Small intestine (tissue), 7 donors: Measurements from ENCODE around the gene STIMATE. TPM values are rescaled to one million over a fixed set of nuclear protein-coding genes. Genes with fewer than 3 reads are reported as not detected.

Source experiments
- DNase-seq, 2 donors: peaks; one replicate each; pipeline versions ENCODE4 v3.0.0 to v3.0.0-alpha.2; 2013
- FAIRE-seq: peaks from 2 replicates; lab custom pipeline; 2012; peaks lifted over from hg19 to GRCh38; lab: Jason Lieb, UNC
- H3K27ac ChIP-seq, 3 donors: one replicate each; pipeline ENCODE4 v1.5.1; 2013; ENCODE audit warnings: low read length in 2 of 3, mild to moderate bottlenecking in 2 of 3, control low read depth in 1 of 3, inconsistent platforms in 1 of 3, low read depth in 1 of 3, moderate library complexity in 1 of 3
- H3K27me3 ChIP-seq, 3 donors: one replicate each; pipeline ENCODE4 v1.6.1; 2013; ENCODE audit warnings: low read length in 3 of 3, inconsistent platforms in 1 of 3; ENCODE audit not compliant: control insufficient read depth in 3 of 3, insufficient read depth in 3 of 3
- H3K36me3 ChIP-seq, 3 donors: one replicate each; pipeline ENCODE4 v1.6.1; 2013; ENCODE audit warnings: low read length in 3 of 3, inconsistent platforms in 1 of 3, low read depth in 1 of 3, mild to moderate bottlenecking in 1 of 3, moderate library complexity in 1 of 3; ENCODE audit not compliant: control insufficient read depth in 3 of 3, insufficient read depth in 2 of 3
- H3K4me1 ChIP-seq, 3 donors: one replicate each; pipeline ENCODE4 v1.6.1; 2013; ENCODE audit warnings: low read length in 2 of 3, inconsistent platforms in 1 of 3, low read depth in 1 of 3, mild to moderate bottlenecking in 1 of 3, moderate library complexity in 1 of 3; ENCODE audit not compliant: control insufficient read depth in 3 of 3, insufficient read depth in 2 of 3
- H3K4me3 ChIP-seq, 3 donors: one replicate each; pipeline ENCODE4 v1.5.1; 2013; ENCODE audit warnings: low read length in 3 of 3, control low read depth in 1 of 3, inconsistent platforms in 1 of 3, low read depth in 1 of 3, mild to moderate bottlenecking in 1 of 3, moderate library complexity in 1 of 3
- H3K9me3 ChIP-seq, 2 donors: one replicate each; pipeline ENCODE4 v1.6.1; 2013; ENCODE audit warnings: low read depth in 1 of 2, low read length in 1 of 2; ENCODE audit not compliant: control insufficient read depth in 2 of 2, insufficient read depth in 1 of 2
- WGBS, 3 donors: extraction: QIAGEN DNeasy Blood & Tissue Kit; methylation state at CpG; one replicate each; pipeline ENCODE4 v1.1.7; 2013; 5-methylcytosine and 5-hydroxymethylcytosine counted together
- polyA plus RNA-seq, 4 donors: library from polyadenylated mRNA; stranded (reverse) in 3 of 4; unstranded in 1 of 4; fragments of 200-250 nt in 3 of 4; fragments of 120-200 nt in 1 of 4; gene quantifications; one replicate each; pipeline versions ENCODE4 v1.2.1 to v1.2.3, GENCODE V29; 2013
- donor health status: healthy with polysubstance abuse.
- donor health status: control.
- donor health status: control.
- donor health status: Bipolar disorder and iron deficiency.
- donor health status: healthy.

STIMATE gene
- polyA plus RNA-seq, 4 donors, result 2.7 to 6.8 (median 4.3) TPM; not detected in 1

DNA sequence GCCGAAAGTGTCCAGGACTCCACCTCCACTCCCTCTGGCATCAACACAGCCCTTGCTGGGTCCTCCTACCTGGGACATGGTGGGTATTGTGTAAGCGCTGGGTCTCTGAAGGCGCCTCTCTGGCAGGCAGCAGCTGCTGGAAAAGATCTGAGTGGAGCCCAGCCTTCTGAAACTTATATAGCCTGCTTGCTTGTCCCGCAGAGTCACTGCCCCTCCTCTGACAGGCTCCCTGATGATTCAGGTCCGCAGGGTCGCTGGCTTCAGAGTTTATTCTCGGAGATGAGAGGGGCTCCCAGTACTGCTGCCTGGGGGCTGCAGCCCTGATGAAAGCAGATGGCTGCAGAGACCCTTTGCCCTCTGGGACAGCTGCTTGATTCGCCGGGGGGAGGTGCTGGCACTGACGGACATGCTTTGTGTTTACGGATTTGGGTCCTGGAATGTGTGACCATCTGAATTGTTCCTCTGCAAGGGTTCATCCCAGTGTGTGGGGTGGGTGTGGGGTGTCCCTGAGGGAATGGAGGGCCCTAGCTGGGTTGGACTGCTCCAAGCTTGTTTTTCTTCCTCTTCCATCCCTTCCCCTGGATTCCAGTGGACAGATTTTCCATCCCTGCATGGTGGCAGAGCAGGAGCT is 62.4 kb downstream of the STIMATE start, which contains the start of gene MUSTN1:
Gene MUSTN1 (minus strand): TSS at position 149 of the 631 bp plus-strand sequence. CDS start 71 bp downstream, at position 78.
- FAIRE-seq, result no peak
- no peak within 1 kb of the TSS for H3K4me3 ChIP-seq
- 60 to 87% (median 80%) methylated on average over 11 of the region's 11 CpGs for WGBS, 3 donors
- no peaks in the 10 kb centered on the region for H3K4me1 ChIP-seq
- no peaks in the 10 kb centered on the region for H3K9me3 ChIP-seq
- H3K36me3 ChIP-seq, result peaks cover 0 to 25% (median 0%) of the 10 kb centered on the region in 3 donors
- no peaks in the 10 kb centered on the region for H3K27me3 ChIP-seq
- DNase-seq, result no peak
- no peak within 1 kb of the TSS for H3K27ac ChIP-seq

DNA sequence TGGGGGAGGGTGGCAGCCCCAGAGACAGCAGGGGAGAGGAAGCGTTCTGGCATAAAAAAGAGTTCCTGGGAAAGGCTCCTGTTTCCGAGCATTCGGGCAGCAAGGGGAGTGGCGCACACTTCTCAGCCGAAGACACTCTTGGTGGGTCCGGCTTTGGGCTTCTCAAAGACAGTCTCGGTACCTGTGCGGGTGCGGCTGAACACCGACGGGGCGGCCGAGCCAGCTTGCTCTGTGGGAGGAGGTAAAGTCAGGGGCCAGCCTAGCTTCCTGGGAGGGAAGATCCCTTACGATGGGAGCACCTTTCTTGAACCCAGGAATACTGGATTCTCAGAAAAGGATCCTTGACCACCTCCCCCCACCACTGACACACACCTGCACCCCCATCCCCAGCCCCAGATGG is 64.1 kb downstream of the STIMATE start:
- DNase-seq (no peak), FAIRE-seq (no peak)
- peaks cover 0 to 14% (median 0%) of the 10 kb centered on the region in 3 donors for H3K36me3 ChIP-seq
- H3K27ac ChIP-seq, result no peak overlapping the region
- H3K4me3 ChIP-seq, result no peak overlapping the region
- WGBS, 3 donors, result 93 to 98% (median 95%) methylated on average over 14 of the region's 14 CpGs
- no peaks in the 10 kb centered on the region for H3K4me1 ChIP-seq
- no peaks in the 10 kb centered on the region for H3K9me3 ChIP-seq
- H3K27me3 ChIP-seq, result no peaks in the 10 kb centered on the region

DNA sequence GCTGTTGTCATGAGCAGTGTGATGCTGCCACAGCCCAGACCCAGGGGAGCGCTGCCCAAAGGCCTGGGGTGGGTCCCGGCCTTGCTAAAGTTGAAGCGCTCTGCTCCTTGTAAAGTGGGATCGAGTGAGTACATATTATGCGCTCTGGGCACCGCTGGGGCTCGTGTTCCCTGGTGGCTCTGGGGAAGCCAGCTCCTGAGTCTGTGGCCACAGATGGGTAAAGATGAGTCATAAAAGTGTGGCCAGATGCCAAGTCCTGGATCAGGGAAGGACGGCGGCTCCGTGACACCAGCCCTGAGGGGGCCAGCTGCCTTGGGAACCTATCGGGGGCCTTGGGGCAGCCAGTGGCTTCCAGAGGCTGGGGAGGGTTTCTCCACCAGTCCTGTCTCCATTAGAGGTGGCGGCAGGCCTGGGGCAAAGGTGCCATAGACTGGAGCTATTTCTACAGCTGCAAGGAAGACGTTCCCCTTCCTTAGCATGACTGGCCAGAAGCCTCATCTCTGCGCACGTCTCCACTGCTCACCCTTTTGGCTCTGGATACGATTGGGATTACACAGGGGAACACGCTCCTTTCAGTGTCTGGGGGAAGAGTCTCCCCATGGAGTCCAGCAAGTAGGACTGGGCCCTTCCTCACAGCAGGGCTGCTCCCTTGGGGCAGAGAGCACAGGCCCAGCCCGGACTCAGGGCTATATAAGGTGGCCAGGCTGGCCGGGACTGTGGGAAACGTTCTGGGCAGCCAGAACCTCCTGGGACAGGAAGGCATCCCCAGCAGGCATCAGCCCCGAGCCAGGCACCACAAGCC is 65.6 kb downstream of the STIMATE start:
- peaks cover 0 to 14% (median 0%) of the 10 kb centered on the region in 3 donors for H3K36me3 ChIP-seq
- no peaks in the 10 kb centered on the region for H3K27me3 ChIP-seq
- H3K4me3 ChIP-seq, result no peak overlapping the region
- no peak for FAIRE-seq
- peak; percentile 18 to 66 for DNase-seq
- H3K9me3 ChIP-seq, result no peaks in the 10 kb centered on the region
- H3K27ac ChIP-seq, result no peak overlapping the region
- 32 to 53% (median 46%) methylated on average over 21 of the region's 21 CpGs for WGBS, 3 donors
- no peaks in the 10 kb centered on the region for H3K4me1 ChIP-seq

DNA sequence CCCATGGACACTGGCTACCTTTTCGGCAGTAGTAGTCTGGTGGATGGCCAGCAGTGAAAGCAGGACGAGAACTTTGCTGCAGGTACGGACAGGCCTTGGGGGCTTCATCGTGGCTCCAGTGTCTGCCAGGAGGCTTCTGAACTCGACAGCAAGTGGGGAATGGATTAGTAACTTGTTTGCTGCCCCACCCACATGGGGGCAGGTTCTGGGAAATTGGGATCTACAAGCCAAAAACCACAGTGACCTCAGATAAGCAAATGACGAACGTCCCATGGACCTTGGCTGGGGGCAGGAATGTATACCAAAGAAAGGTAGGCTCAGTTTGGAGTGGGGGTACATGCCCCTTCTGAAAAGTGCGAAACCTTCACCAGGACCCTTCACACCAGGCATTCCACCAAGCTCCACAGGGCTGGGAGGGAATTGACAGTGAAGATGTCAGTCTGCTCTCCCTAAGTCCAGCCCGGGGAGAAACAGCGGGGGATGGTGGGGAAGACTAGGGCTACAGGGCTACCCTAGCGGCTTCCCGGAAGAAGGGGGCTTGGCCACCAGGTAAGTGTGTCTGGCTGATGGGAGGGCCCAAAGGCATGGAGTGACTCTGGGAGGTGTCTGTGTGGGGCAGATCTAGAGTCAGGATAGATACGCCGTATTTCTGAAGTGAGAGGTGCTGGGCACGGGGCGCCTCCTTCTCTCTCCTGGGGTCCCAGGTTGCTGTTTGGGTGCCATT is 66.7 kb downstream of the STIMATE start, which contains the start of gene ITIH4:
Gene ITIH4 (minus strand): TSS at position 138 of the 724 bp plus-strand sequence. CDS start 30 bp downstream, at position 108.
- Histone ChIP-seq H3K36me3 (peaks cover 0 to 12% (median 0%) of the 10 kb centered on the region in 3 donors), H3K27me3 (no peaks in the 10 kb centered on the region), H3K27ac (no peak within 1 kb of the TSS), H3K4me3 (no peak within 1 kb of the TSS), H3K4me1 (no peaks in the 10 kb centered on the region), H3K9me3 (no peaks in the 10 kb centered on the region)
- FAIRE-seq, result no peak
- WGBS, 3 donors, result 79 to 84% (median 80%) methylated on average over 16 of the region's 16 CpGs
- no peak for DNase-seq

DNA sequence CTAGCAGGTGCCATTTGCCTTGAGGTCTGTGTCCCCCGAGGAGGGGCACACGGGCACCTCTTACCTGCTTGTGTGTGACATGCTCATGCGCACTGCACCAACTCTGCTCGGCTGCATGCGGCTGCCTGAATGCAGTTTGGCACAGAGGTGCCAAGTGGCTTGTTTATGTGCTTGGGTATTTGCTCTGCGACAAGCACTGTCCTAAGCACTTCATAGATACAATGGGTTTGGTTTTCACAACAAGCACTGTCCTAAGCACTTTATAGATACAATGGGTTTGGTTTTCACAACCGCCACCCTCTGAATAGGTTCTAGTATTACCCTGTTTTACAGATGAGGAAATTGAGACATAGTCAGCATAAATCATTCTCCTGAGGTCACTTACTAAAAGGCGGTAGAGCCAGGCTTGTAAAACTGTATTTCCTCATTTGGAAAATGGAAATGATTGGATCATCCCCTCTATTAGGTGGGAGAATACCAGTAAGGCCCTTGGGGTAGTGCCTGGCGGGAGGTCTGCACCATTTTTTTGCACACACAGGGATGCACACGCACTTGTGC is 67.4 kb downstream of the STIMATE start:
- Histone ChIP-seq H3K4me1 (no peaks in the 10 kb centered on the region), H3K27ac (no peak overlapping the region), H3K9me3 (no peaks in the 10 kb centered on the region), H3K36me3 (peaks cover 0 to 10% (median 0%) of the 10 kb centered on the region in 3 donors), H3K4me3 (no peak overlapping the region), H3K27me3 (no peaks in the 10 kb centered on the region)
- WGBS, 3 donors, result 92 to 94% (median 93%) methylated on average over 10 of the region's 10 CpGs
- no peak for DNase-seq
- FAIRE-seq, result no peak

DNA sequence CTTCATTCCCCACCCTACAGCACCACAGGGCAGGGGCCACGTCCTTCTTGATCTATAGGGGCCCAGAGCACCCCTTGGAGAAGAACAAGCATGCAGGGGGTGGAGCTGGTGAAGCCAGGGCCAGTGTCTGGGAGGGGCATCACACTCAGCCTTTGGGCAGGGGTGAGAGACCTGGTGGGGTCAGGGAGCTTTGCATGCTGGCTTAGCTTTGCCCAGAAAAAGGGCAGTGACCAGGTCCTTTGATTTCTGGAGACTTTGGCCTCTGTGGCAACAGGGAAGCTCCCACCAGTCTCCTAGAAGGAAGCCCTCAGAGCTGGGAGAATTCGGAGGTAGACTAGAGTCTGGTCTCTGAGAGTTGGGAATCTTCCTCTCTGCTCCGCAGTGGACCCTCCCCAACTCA is 67.9 kb downstream of the STIMATE start:
- Histone ChIP-seq H3K9me3 (no peaks in the 10 kb centered on the region), H3K27ac (no peak overlapping the region), H3K27me3 (no peaks in the 10 kb centered on the region), H3K4me3 (no peak overlapping the region), H3K4me1 (no peaks in the 10 kb centered on the region), H3K36me3 (peaks cover 0 to 7% (median 0%) of the 10 kb centered on the region in 3 donors)
- FAIRE-seq (no peak), DNase-seq (no peak)
- 88 to 92% (median 91%) methylated on average over 3 of the region's 3 CpGs for WGBS, 3 donors

DNA sequence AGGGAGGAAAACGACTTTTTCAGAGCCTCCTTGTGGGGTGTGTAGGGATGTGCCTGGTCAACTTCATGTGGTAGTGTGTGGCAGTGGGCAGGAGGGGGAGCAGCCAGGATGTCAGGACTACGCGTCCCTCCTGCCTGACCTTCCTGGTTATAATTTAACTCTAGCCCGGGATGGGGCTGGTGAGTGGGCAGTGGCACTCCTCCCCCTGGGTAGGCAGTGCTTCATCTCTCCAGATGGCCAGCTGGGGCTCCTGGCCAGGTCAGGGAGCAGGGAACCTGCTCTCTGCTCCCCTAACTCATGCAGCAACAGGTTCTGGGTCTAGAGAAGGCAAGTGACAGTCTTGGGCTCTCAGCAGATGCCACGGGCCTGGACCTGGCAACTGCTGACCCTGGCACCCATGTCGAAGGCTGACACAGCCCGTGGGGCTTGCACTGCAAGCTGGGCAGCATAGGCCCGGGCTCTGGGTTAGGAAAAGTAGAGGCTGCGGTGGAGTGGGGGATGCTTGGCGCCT is 69.4 kb downstream of the STIMATE start:
- Histone ChIP-seq H3K9me3 (no peaks in the 10 kb centered on the region), H3K4me3 (no peak overlapping the region), H3K4me1 (no peaks in the 10 kb centered on the region), H3K27me3 (no peaks in the 10 kb centered on the region), H3K36me3 (peaks cover 0 to 14% (median 0%) of the 10 kb centered on the region in 3 donors), H3K27ac (no peak overlapping the region)
- WGBS, 3 donors, result 51 to 69% (median 61%) methylated on average over 10 of the region's 10 CpGs
- FAIRE-seq (no peak), DNase-seq (no peak)

DNA sequence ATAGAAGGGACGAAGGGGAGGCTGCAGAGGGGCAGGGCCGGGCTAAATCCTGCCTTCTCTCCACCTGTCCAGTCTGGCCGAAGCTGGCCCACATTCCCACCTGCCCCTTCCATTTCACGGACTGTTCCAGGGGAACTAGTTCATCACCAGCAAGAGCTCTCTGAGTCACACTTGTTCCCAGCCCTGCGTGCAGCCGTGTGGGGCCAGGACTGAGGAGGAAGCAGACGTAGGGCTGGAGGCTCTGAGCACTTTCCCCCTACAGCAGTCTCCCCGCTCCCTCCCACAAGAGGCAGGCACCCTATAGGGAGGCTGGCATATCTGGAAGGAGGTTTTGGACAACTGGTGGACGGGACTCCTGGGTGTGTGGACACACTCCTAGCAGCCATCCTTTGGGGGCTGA is 69.9 kb downstream of the STIMATE start:
- H3K9me3 ChIP-seq, result no peaks in the 10 kb centered on the region
- DNase-seq (no peak), FAIRE-seq (no peak)
- H3K27me3 ChIP-seq, result no peaks in the 10 kb centered on the region
- no peak overlapping the region for H3K27ac ChIP-seq
- WGBS, 3 donors, result 70 to 82% (median 71%) methylated on average over 9 of the region's 9 CpGs
- no peaks in the 10 kb centered on the region for H3K4me1 ChIP-seq
- no peak overlapping the region for H3K4me3 ChIP-seq
- H3K36me3 ChIP-seq, result peaks cover 0 to 18% (median 0%) of the 10 kb centered on the region in 3 donors
